ENCODE data around the gene P2RY8.

DNA sequence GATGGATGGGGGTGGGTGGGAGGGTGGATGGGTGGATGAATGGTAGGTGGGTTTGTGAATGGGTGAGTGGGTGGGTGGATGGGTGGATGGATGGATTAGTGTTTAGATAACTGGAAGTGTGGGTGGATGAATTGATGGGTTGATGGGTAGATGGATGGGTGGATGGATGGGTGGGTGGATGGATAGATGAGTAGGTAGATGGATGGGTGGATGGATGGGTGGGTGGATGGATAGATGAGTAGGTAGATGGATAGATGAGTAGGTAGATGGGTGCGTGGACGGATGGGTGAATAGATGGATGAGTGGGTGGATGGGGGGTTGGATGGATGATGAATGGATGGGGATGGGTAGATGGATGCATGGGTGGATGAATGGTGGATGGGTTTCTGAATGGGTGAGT is 64.0 kb downstream of the P2RY8 start:
- TF ChIP-seq, protein P1, sequence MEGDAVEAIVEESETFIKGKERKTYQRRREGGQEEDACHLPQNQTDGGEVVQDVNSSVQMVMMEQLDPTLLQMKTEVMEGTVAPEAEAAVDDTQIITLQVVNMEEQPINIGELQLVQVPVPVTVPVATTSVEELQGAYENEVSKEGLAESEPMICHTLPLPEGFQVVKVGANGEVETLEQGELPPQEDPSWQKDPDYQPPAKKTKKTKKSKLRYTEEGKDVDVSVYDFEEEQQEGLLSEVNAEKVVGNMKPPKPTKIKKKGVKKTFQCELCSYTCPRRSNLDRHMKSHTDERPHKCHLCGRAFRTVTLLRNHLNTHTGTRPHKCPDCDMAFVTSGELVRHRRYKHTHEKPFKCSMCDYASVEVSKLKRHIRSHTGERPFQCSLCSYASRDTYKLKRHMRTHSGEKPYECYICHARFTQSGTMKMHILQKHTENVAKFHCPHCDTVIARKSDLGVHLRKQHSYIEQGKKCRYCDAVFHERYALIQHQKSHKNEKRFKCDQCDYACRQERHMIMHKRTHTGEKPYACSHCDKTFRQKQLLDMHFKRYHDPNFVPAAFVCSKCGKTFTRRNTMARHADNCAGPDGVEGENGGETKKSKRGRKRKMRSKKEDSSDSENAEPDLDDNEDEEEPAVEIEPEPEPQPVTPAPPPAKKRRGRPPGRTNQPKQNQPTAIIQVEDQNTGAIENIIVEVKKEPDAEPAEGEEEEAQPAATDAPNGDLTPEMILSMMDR (conservative IDR thresholded peaks at IDR 0.05; ENCODE audit: low read depth, low read length) = no peak
- no peak for TF ChIP-seq EZH2 (IDR thresholded peaks at IDR 0.05; ENCODE audit: borderline replicate concordance, low read depth, low read length, poor library complexity, severe bottlenecking)

Measured in A673 (cell line).